ENCODE results near the gene FEN1.

- no peak for TF ChIP-seq CTCF (IDR thresholded peaks at IDR 0.05; ENCODE audit: insufficient read depth, low read depth, low read length)
- TF ChIP-seq EZH2 (IDR thresholded peaks at IDR 0.05; ENCODE audit: insufficient read depth, low read length): no peak
These were observed 13.6 kb upstream of the FEN1 start for GRCh38 chr11:61778920-61779650.
